ENCODE measurements around the gene THSD7A. TPM values are rescaled to one million over a fixed set of nuclear protein-coding genes. Genes with fewer than 3 reads are reported as not detected.

The THSD7A gene
- total RNA-seq, 1 donor from 2014 or later: 0.26 TPM

GRCh38 chr7:11461946-11462345 lies 370.1 kb downstream of the THSD7A start:
- H3K36me3 ChIP-seq (ENCODE audit: control insufficient read depth, insufficient read depth, low read length): no peaks in the 10 kb centered on the region
- DNase-seq (ENCODE audit: low read depth) (no peak), FAIRE-seq (no peak)
- no peak for TF ChIP-seq CTCF (IDR thresholded peaks at IDR 0.05; ENCODE audit: insufficient read depth, low read length, severe bottlenecking)
- no peaks in the 10 kb centered on the region for H3K27me3 ChIP-seq (ENCODE audit: control insufficient read depth, insufficient read depth, low read length)
- no peak overlapping the region for H3K4me3 ChIP-seq (ENCODE audit: low read depth, low read length)

- H3K4me3 ChIP-seq (ENCODE audit: low read depth, low read length): no peak overlapping the region
- no peaks in the 10 kb centered on the region for H3K36me3 ChIP-seq (ENCODE audit: control insufficient read depth, insufficient read depth, low read length)
- TF ChIP-seq CTCF (IDR thresholded peaks at IDR 0.05; ENCODE audit: insufficient read depth, low read length, severe bottlenecking): no peak
- peak; percentile 93 for DNase-seq (ENCODE audit: low read depth)
- no peak for FAIRE-seq
- no peaks in the 10 kb centered on the region for H3K27me3 ChIP-seq (ENCODE audit: control insufficient read depth, insufficient read depth, low read length)
Observed at GRCh38 chr7:11458736-11459483, 373.1 kb downstream of the THSD7A start.

GRCh38 chr7:11457419-11457818 lies 374.6 kb downstream of the THSD7A start:
- DNase-seq (ENCODE audit: low read depth): no peak
- TF ChIP-seq CTCF (IDR thresholded peaks at IDR 0.05; ENCODE audit: insufficient read depth, low read length, severe bottlenecking): no peak
- no peaks in the 10 kb centered on the region for H3K27me3 ChIP-seq (ENCODE audit: control insufficient read depth, insufficient read depth, low read length)
- FAIRE-seq: no peak
- no peaks in the 10 kb centered on the region for H3K36me3 ChIP-seq (ENCODE audit: control insufficient read depth, insufficient read depth, low read length)
- H3K4me3 ChIP-seq (ENCODE audit: low read depth, low read length): no peak overlapping the region

- no peak for FAIRE-seq
- Histone ChIP-seq H3K4me3 (ENCODE audit: low read depth, low read length) (no peak overlapping the region), H3K27me3 (ENCODE audit: control insufficient read depth, insufficient read depth, low read length) (no peaks in the 10 kb centered on the region), H3K36me3 (ENCODE audit: control insufficient read depth, insufficient read depth, low read length) (no peaks in the 10 kb centered on the region)
- DNase-seq (ENCODE audit: low read depth): no peak
- no peak for TF ChIP-seq CTCF (IDR thresholded peaks at IDR 0.05; ENCODE audit: insufficient read depth, low read length, severe bottlenecking)
Observed at GRCh38 chr7:11456574-11456973, 375.4 kb downstream of the THSD7A start.

GRCh38 chr7:11452476-11452875 lies 379.5 kb downstream of the THSD7A start:
- DNase-seq (ENCODE audit: low read depth): no peak
- no peak overlapping the region for H3K4me3 ChIP-seq (ENCODE audit: low read depth, low read length)
- no peak for TF ChIP-seq CTCF (IDR thresholded peaks at IDR 0.05; ENCODE audit: insufficient read depth, low read length, severe bottlenecking)
- H3K36me3 ChIP-seq (ENCODE audit: control insufficient read depth, insufficient read depth, low read length): no peaks in the 10 kb centered on the region
- no peaks in the 10 kb centered on the region for H3K27me3 ChIP-seq (ENCODE audit: control insufficient read depth, insufficient read depth, low read length)
- no peak for FAIRE-seq

GRCh38 chr7:11450281-11450680 lies 381.7 kb downstream of the THSD7A start:
- DNase-seq (ENCODE audit: low read depth) (peak; percentile 17), FAIRE-seq (no peak)
- no peaks in the 10 kb centered on the region for H3K36me3 ChIP-seq (ENCODE audit: control insufficient read depth, insufficient read depth, low read length)
- no peak overlapping the region for H3K4me3 ChIP-seq (ENCODE audit: low read depth, low read length)
- TF ChIP-seq CTCF (IDR thresholded peaks at IDR 0.05; ENCODE audit: insufficient read depth, low read length, severe bottlenecking): no peak
- no peaks in the 10 kb centered on the region for H3K27me3 ChIP-seq (ENCODE audit: control insufficient read depth, insufficient read depth, low read length)

Measured in bronchial epithelial cell (primary cell).